Endodermal cell (in vitro differentiated cells): ENCODE results near the gene ACACA. TPM values are rescaled to one million over a fixed set of nuclear protein-coding genes. Genes with fewer than 3 reads are reported as not detected.

Experiments used
- DNase-seq: peaks from one replicate; pipeline ENCODE4 v3.0.0-alpha.2; 2017
- H3K27ac ChIP-seq: 2 replicates; pipeline ENCODE4 v1.5.1; 2013; ENCODE audit warnings: mild to moderate bottlenecking, low read depth, low read length, moderate library complexity
- H3K27me3 ChIP-seq: 2 replicates; pipeline ENCODE4 v1.6.1; 2013; ENCODE audit warnings: mild to moderate bottlenecking, low read length, moderate library complexity; ENCODE audit not compliant: insufficient read depth, control insufficient read depth, poor library complexity, severe bottlenecking
- H3K36me3 ChIP-seq: 2 replicates; pipeline ENCODE4 v1.7.0; 2013; ENCODE audit warnings: mild to moderate bottlenecking, low read length, moderate library complexity; ENCODE audit not compliant: control insufficient read depth, insufficient read depth
- H3K4me1 ChIP-seq: one replicate; pipeline ENCODE4 v1.7.0; 2013; ENCODE audit warnings: low read length; ENCODE audit not compliant: control insufficient read depth, insufficient read depth
- H3K4me3 ChIP-seq: 2 replicates; pipeline ENCODE4 v1.5.1; 2013; ENCODE audit warnings: mild to moderate bottlenecking, low read length, moderate library complexity
- H3K9ac ChIP-seq: 2 replicates; pipeline ENCODE4 v1.6.1; 2013; ENCODE audit warnings: mild to moderate bottlenecking, low read length, moderate library complexity; ENCODE audit not compliant: poor library complexity, severe bottlenecking; ENCODE audit errors: extremely low read depth
- H3K9me3 ChIP-seq: 2 replicates; pipeline ENCODE4 v1.6.1; 2013; ENCODE audit warnings: mild to moderate bottlenecking, low read length, moderate library complexity; ENCODE audit not compliant: control insufficient read depth
- H3K27ac Mint-ChIP-seq: 2 replicates; pipeline ENCODE4 v1.8.0; 2020; ENCODE audit warnings: mixed read lengths
- H3K27me3 Mint-ChIP-seq: 2 replicates; pipeline ENCODE4 v1.8.0; 2021; ENCODE audit warnings: mild to moderate bottlenecking, mixed read lengths; ENCODE audit not compliant: insufficient read depth
- H3K36me3 Mint-ChIP-seq: 2 replicates; pipeline ENCODE4 v1.8.0; 2020; ENCODE audit warnings: low read depth, mixed read lengths
- H3K4me1 Mint-ChIP-seq: 2 replicates; pipeline ENCODE4 v1.8.0; 2020; ENCODE audit warnings: mixed read lengths
- H3K4me3 Mint-ChIP-seq: 2 replicates; pipeline ENCODE4 v1.8.0; 2020; ENCODE audit warnings: mild to moderate bottlenecking, moderate library complexity, mixed read lengths
- H3K9me3 Mint-ChIP-seq: 2 replicates; pipeline ENCODE4 v1.8.0; 2020; ENCODE audit warnings: mild to moderate bottlenecking, mixed read lengths
- CTCF ChIP-seq: fragments of 200-600 bp; sonication (generic); conservative IDR thresholded peaks from 2 replicates; pipeline ENCODE4 v1.5.0; 2021; ENCODE audit warnings: antibody characterized with exemption, mild to moderate bottlenecking
- WGBS, 2 experiments: methylation state at CpG; one replicate each; pipeline versions ENCODE4 v1.1.5 to v1.1.7; 2013; ENCODE audit warnings: missing lambda C conversion rate in 2 of 2, mixed read lengths in 1 of 2; ENCODE audit not compliant: insufficient coverage in 1 of 2, insufficient read length in 1 of 2; 5-methylcytosine and 5-hydroxymethylcytosine counted together
- total RNA-seq, 2 donors: library from RNA; stranded (reverse); fragmentation: NEBNext Ultra II Directional in 1 of 2; extraction: Animal tissue kit (Norgen Biotek cat#: 25700) in 1 of 2; gene quantifications; 2 replicates in 1 of 2; 3 replicates in 1 of 2; pipeline ENCODE4 v1.2.1, GENCODE V29; 2021

The ACACA gene
- total RNA-seq, 2 donors from 2014 or later: 66.7 to 68.6 TPM

DNA sequence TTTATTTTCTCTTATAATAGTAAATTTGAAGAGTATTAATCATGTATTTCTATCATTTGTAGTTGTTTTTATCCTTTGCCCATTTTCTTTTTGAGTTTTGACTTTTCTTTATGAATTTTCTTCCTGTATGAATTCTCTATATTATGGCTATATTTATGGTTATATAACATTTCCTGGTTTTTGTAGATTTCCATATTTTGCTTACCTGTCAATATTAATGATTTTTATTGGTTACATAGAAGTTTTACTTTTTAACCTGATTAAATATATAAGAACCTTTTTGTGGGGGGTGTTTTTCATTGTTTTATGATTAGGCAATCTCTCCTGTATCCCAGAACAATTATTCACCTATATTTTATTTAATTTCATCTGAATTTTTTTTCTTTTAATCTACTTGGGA is 364.7 kb downstream of the ACACA start:
- no peak overlapping the region for H3K27ac Mint-ChIP-seq
- no peak for TF ChIP-seq CTCF
- peaks cover 22% of the 10 kb centered on the region for H3K36me3 Mint-ChIP-seq
- no peak overlapping the region for H3K4me3 ChIP-seq
- no peaks in the 10 kb centered on the region for H3K27me3 Mint-ChIP-seq
- H3K27ac ChIP-seq: no peak overlapping the region
- DNase-seq: no peak
- H3K4me1 ChIP-seq: peaks cover 5% of the 10 kb centered on the region
- H3K36me3 ChIP-seq: peaks cover 47% of the 10 kb centered on the region
- H3K9ac ChIP-seq: no peak overlapping the region
- no peaks in the 10 kb centered on the region for H3K9me3 ChIP-seq
- H3K27me3 ChIP-seq: no peaks in the 10 kb centered on the region
- H3K4me1 Mint-ChIP-seq: peaks cover 17% of the 10 kb centered on the region
- H3K4me3 Mint-ChIP-seq: no peak overlapping the region
- no peaks in the 10 kb centered on the region for H3K9me3 Mint-ChIP-seq

DNA sequence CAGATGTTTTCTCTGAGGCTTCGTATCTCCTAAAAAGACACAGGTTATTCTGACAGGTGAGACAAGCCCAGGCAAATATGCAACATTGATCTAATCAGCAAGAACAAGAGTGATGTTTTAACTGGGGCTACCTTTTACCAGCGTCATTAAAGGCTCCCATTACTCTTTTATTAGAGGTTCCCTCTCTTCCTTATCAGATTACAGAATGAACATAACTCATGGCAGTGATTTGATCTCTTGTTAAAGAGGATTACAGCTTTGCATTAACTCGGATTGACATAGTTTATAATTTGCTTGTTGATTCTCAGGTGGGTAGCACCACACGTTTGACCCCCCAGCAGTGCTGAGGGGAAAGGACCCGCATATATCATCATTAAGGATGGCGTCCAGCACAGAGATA is 367.4 kb downstream of the ACACA start:
- peaks cover 35% of the 10 kb centered on the region for H3K36me3 Mint-ChIP-seq
- Histone ChIP-seq H3K9me3 (no peaks in the 10 kb centered on the region), H3K4me3 (no peak overlapping the region), H3K27ac (no peak overlapping the region), H3K4me1 (no peaks in the 10 kb centered on the region), H3K27me3 (no peaks in the 10 kb centered on the region), H3K36me3 (peaks cover 55% of the 10 kb centered on the region), H3K9ac (no peak overlapping the region)
- H3K27me3 Mint-ChIP-seq: no peaks in the 10 kb centered on the region
- H3K4me1 Mint-ChIP-seq: peaks cover 4% of the 10 kb centered on the region
- TF ChIP-seq CTCF: no peak
- no peak overlapping the region for H3K27ac Mint-ChIP-seq
- H3K4me3 Mint-ChIP-seq: no peak overlapping the region
- DNase-seq: no peak
- WGBS, 2 experiments: 89 to 92% methylated on average over 4 to 6 of the region's 6 CpGs
- no peaks in the 10 kb centered on the region for H3K9me3 Mint-ChIP-seq

DNA sequence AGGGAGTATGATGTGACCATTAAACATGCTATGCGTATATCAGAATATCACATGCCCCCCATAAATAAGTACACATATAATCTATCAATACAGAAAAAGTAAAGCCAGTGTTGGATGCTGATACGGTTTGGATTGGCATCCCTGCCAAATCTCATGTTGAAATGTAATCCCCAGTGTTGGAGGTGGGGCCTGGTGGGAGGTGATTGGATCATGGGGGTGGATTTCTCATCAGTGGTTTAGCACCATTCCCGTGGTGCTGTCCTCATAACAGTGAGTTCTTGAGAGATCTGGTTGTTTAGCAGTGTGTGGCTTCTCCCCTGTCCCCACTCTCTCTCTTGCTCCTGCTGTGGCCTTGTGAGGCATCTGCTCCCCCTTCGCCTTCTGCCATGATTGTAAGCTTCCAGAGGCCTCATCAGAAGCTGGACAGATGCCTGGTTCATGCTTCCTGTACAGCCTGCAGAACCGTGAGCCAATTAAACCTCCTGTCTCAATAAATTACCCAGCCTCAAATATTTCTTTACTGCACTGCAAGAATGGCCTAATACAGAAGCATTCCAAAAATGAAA is 369.0 kb downstream of the ACACA start:
- Histone ChIP-seq H3K27me3 (no peaks in the 10 kb centered on the region), H3K9ac (no peak overlapping the region), H3K27ac (no peak overlapping the region), H3K4me3 (no peak overlapping the region), H3K9me3 (no peaks in the 10 kb centered on the region), H3K36me3 (peaks cover 58% of the 10 kb centered on the region), H3K4me1 (no peaks in the 10 kb centered on the region)
- Mint-ChIP-seq H3K36me3 (peaks cover 45% of the 10 kb centered on the region), H3K9me3 (no peaks in the 10 kb centered on the region), H3K4me1 (no peaks in the 10 kb centered on the region), H3K27me3 (no peaks in the 10 kb centered on the region), H3K27ac (no peak overlapping the region), H3K4me3 (no peak overlapping the region)
- no peak for DNase-seq
- 86% methylated on average over 1 to 5 of the region's 5 CpGs for WGBS, 2 experiments
- TF ChIP-seq CTCF: no peak

Other genes starting within 250 kb of the ACACA start
- gene C17orf78, start 30.9 kb downstream of the ACACA start, total RNA-seq: not detected
- gene TADA2A, start 50 bp upstream of the ACACA start, total RNA-seq: 10 to 100 TPM; 26.9 to 31.6 TPM
- gene DUSP14, start 83.1 kb upstream of the ACACA start, total RNA-seq: 10 to 100 TPM; 17.0 to 22.8 TPM
- gene SYNRG, start 202.6 kb upstream of the ACACA start, total RNA-seq: 10 to 100 TPM; 47.2 to 52.4 TPM
- gene DDX52, start 236.6 kb upstream of the ACACA start, total RNA-seq: 10 to 100 TPM; 51.5 to 63.3 TPM